MM.1S (cell line): Measurements from ENCODE around the gene FIBCD1.

Source experiments
- DNase-seq: peaks from one replicate; pipeline ENCODE4 v3.0.0-alpha.2; 2015
- H2AFZ ChIP-seq: fragments of 300-600 bp; sonication (generic); 2 replicates; pipeline ENCODE4 v1.6.0; 2016; ENCODE audit warnings: antibody characterized with exemption, low read length
- H3F3A ChIP-seq: fragments of 300-600 bp; sonication (generic); 2 replicates; pipeline ENCODE4 v1.6.1; 2016; ENCODE audit warnings: mild to moderate bottlenecking, antibody characterized with exemption, low read length, moderate library complexity, mixed read lengths; ENCODE audit not compliant: insufficient read depth
- H3K27ac ChIP-seq: fragments of 300-600 bp; sonication (generic); 2 replicates; pipeline ENCODE4 v1.5.1; 2016; ENCODE audit warnings: mild to moderate bottlenecking, low read length
- H3K27me3 ChIP-seq: fragments of 300-600 bp; sonication (generic); replicated peaks from 2 replicates; pipeline ENCODE4 v1.6.0; 2016; ENCODE audit warnings: low read length; ENCODE audit not compliant: insufficient read depth
- H3K36me3 ChIP-seq: fragments of 300-600 bp; sonication (generic); replicated peaks from 2 replicates; pipeline ENCODE4 v1.6.1; 2016; ENCODE audit warnings: mild to moderate bottlenecking, low read length, mixed read lengths; ENCODE audit not compliant: insufficient read depth
- H3K4me1 ChIP-seq: fragments of 300-600 bp; sonication (generic); 2 replicates; pipeline ENCODE4 v1.6.1; 2016; ENCODE audit warnings: low read length, mixed read lengths
- H3K4me2 ChIP-seq: fragments of 300-600 bp; sonication (generic); 2 replicates; pipeline ENCODE4 v1.6.0; 2016; ENCODE audit warnings: low read depth, low read length
- H3K4me3 ChIP-seq: fragments of 300-600 bp; sonication (generic); 2 replicates; pipeline ENCODE4 v1.5.1; 2016; ENCODE audit warnings: low read length, mixed read lengths
- H3K79me2 ChIP-seq: fragments of 300-600 bp; sonication (generic); 2 replicates; pipeline ENCODE4 v1.6.1; 2016; ENCODE audit warnings: mixed run types, low read length, mixed read lengths
- H3K9ac ChIP-seq: fragments of 300-600 bp; sonication (generic); 2 replicates; pipeline ENCODE4 v1.6.1; 2016; ENCODE audit warnings: low read length, mixed read lengths
- H3K9me2 ChIP-seq: fragments of 300-600 bp; sonication (generic); replicated peaks from 2 replicates; pipeline ENCODE4 v1.6.1; 2016; ENCODE audit warnings: mild to moderate bottlenecking, low read length, mixed read lengths; ENCODE audit not compliant: insufficient read depth
- H3K9me3 ChIP-seq: fragments of 300-600 bp; sonication (generic); replicated peaks from 2 replicates; pipeline ENCODE4 v1.6.1; 2016; ENCODE audit warnings: mild to moderate bottlenecking, low read length, mixed read lengths; ENCODE audit not compliant: insufficient read depth
- H4K20me1 ChIP-seq: fragments of 300-600 bp; sonication (generic); 2 replicates; pipeline ENCODE4 v1.6.1; 2016; ENCODE audit warnings: mild to moderate bottlenecking, low read length, moderate library complexity, mixed read lengths; ENCODE audit not compliant: insufficient read depth
- EZH2 ChIP-seq: fragments of 300-600 bp; sonication (generic); optimal IDR thresholded peaks from 2 replicates; pipeline ENCODE3; 2017; ENCODE audit warnings: low read depth, mild to moderate bottlenecking, antibody characterized with exemption, low read length, mixed read lengths
- EZH2phosphoT487 ChIP-seq: fragments of 300-600 bp; sonication (generic); IDR thresholded peaks from 2 replicates; pipeline ENCODE4 v1.6.1; 2018; ENCODE audit warnings: antibody characterized with exemption, low read length
- TF ChIP-seq, protein P1 (sequence below): fragments of 300-600 bp; sonication (generic); IDR thresholded peaks from 2 replicates; pipeline ENCODE4 v1.5.1; 2016; ENCODE audit warnings: antibody characterized with exemption, low read length, mixed read lengths

FIBCD1 gene

DNA sequence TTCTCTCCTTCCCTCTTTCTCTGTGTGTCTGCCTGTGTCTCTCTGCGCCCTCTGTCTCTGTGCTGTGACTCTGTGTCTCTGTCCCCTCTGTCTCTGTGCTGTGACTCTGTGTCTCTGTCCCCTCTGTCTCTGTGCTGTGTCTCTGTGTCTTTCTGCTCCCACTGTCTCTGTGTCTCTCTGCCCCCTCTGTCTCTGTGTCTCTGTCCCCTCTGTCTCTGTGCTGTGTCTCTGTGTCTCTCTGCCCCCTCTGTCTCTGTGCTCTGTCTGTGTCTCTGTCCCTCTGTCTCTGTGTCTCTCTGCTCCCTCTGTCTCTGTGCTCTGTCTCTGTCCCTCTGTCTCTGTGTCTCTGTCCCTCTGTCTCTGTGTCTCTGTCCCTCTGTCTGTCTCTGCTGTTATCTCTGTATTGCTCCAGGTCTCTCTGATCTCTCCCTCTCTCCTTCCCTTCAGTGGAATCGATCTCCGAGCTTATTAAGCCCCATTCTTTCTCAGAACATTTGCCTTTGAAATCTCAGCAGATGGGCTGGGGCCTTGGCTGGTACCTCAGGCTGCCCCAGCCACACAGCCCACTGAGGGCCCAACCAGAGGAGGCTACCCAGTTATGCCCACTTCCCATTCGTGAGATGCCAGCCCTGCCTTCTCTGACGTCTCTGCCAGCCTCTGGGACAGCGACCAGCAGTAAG is 33.4 kb upstream of the FIBCD1 start:
- Histone ChIP-seq H3K9me3 (no peaks in the 10 kb centered on the region), H3K27ac (no peak overlapping the region), H3K36me3 (no peaks in the 10 kb centered on the region), H3K9me2 (no peaks in the 10 kb centered on the region), H2AFZ (no peak overlapping the region), H4K20me1 (no peaks in the 10 kb centered on the region), H3K4me3 (no peak overlapping the region), H3K9ac (no peak overlapping the region), H3K4me1 (no peaks in the 10 kb centered on the region), H3K27me3 (peaks cover 97% of the 10 kb centered on the region), H3K79me2 (no peaks in the 10 kb centered on the region), H3F3A (no peaks in the 10 kb centered on the region), H3K4me2 (no peak overlapping the region)
- no peak for TF ChIP-seq EZH2
- no peak for TF ChIP-seq EZH2phosphoT487
- TF ChIP-seq, protein P1, sequence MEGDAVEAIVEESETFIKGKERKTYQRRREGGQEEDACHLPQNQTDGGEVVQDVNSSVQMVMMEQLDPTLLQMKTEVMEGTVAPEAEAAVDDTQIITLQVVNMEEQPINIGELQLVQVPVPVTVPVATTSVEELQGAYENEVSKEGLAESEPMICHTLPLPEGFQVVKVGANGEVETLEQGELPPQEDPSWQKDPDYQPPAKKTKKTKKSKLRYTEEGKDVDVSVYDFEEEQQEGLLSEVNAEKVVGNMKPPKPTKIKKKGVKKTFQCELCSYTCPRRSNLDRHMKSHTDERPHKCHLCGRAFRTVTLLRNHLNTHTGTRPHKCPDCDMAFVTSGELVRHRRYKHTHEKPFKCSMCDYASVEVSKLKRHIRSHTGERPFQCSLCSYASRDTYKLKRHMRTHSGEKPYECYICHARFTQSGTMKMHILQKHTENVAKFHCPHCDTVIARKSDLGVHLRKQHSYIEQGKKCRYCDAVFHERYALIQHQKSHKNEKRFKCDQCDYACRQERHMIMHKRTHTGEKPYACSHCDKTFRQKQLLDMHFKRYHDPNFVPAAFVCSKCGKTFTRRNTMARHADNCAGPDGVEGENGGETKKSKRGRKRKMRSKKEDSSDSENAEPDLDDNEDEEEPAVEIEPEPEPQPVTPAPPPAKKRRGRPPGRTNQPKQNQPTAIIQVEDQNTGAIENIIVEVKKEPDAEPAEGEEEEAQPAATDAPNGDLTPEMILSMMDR = no peak
- DNase-seq = no peak

DNA sequence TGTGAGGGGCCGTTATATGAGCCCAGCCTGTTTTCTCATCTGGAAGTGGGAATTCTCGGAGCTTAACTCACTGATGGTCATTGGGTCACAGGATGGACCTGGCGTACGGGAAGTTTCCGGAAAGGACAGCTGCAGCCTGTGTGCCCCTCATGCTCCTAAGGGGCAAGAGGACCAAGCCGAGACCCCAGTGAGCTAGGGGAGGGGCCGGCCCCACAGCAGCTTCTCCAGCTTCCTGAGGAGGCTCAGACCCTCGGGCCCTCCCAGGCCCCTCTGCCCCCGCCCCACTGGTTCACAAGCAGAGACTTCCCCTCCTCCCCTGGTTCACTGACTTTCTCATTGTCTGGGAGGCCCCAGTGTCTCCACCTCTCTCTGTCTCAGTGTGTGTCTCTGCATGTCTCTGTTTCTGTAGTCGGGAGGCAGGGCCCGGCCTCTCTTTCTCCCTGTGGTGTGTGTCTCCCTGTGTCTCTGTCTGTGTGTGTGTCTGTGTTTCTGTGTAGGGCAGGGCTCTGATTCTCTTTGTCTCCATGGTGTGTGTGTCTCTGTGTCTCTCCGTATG is 32.3 kb upstream of the FIBCD1 start:
- Histone ChIP-seq H2AFZ (no peak overlapping the region), H3K27me3 (peaks cover 97% of the 10 kb centered on the region), H3K4me2 (no peak overlapping the region), H3K79me2 (no peaks in the 10 kb centered on the region), H4K20me1 (no peaks in the 10 kb centered on the region), H3K4me3 (no peak overlapping the region), H3K4me1 (no peaks in the 10 kb centered on the region), H3K9me3 (no peaks in the 10 kb centered on the region), H3F3A (no peaks in the 10 kb centered on the region), H3K9ac (no peak overlapping the region), H3K36me3 (no peaks in the 10 kb centered on the region), H3K27ac (no peak overlapping the region), H3K9me2 (no peaks in the 10 kb centered on the region)
- TF ChIP-seq EZH2 (no peak), EZH2phosphoT487 (no peak)
- TF ChIP-seq, protein P1 = no peak
- DNase-seq = no peak

DNA sequence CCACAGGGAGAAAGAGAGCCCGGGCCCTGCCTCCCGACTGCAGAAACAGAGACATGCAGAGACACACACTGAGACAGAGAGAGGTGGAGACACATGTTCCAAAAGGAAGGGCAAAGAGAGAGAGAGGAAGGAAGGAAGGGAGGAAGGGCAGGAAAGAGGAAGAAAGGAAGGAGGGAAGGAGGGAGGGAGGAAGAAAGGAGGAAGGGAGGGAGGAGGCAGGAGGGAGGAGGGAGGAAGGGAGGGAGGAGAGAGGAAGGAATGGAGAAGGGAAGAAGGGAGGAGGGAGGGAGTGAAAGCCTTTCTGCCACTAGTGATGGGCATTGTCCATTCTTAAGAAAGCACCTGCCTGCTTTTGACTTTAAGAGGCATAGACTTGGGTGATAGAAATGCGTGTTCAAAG is 31.8 kb upstream of the FIBCD1 start:
- peaks cover 95% of the 10 kb centered on the region for H3K27me3 ChIP-seq
- no peaks in the 10 kb centered on the region for H4K20me1 ChIP-seq

More for the DNA sequence above, 31.8 kb upstream of the FIBCD1 start:
- no peaks in the 10 kb centered on the region for H3F3A ChIP-seq
- H3K4me1 ChIP-seq = no peaks in the 10 kb centered on the region
- H3K4me2 ChIP-seq = no peak overlapping the region
- no peaks in the 10 kb centered on the region for H3K79me2 ChIP-seq
- TF ChIP-seq, protein P1 = no peak
- TF ChIP-seq EZH2phosphoT487 = no peak
- TF ChIP-seq EZH2 = no peak
- no peaks in the 10 kb centered on the region for H3K36me3 ChIP-seq
- DNase-seq = no peak
- H2AFZ ChIP-seq = no peak overlapping the region
- no peak overlapping the region for H3K27ac ChIP-seq
- H3K9ac ChIP-seq = no peak overlapping the region
- no peaks in the 10 kb centered on the region for H3K9me2 ChIP-seq
- H3K4me3 ChIP-seq = no peak overlapping the region
- H3K9me3 ChIP-seq = no peaks in the 10 kb centered on the region
